Panc1 (cell line): ENCODE data around the gene TENM3. TPM values are rescaled to one million over a fixed set of nuclear protein-coding genes. Genes with fewer than 3 reads are reported as not detected.
"Not testable (repeated sequence)": the region's sequence is repeated elsewhere in the genome, so short reads cannot be mapped to it uniquely, and the experiment has no call there.

Experiments used
- ATAC-seq: fragments of 200-7000 bp; cut with Tn5 transposase; 2 replicates; pipeline ENCODE4 v1.9.1; 2020; ENCODE audit warnings: mild to moderate bottlenecking, moderate library complexity
- Bru-seq: library from RNA; stranded (reverse); fragments of 400-500 nt; gene quantifications from one replicate; lab custom pipeline; 2021; lab: Mats Ljungman, UMichigan
- BruChase-seq, 2 experiments: library from RNA; stranded (reverse); fragments of 400-500 nt; gene quantifications; one replicate each; lab custom pipeline; 2021; lab: Mats Ljungman, UMichigan
- BruUV-seq: library from RNA; stranded (reverse); fragments of 400-500 nt; replicated peaks from 2 replicates; lab custom pipeline; 2021; lab: Mats Ljungman, UMichigan
- CTCF ChIA-PET: fragments of 300-600 bp; sonication (Branson Sonifier 250); formaldehyde crosslinking; loops from one replicate; lab custom pipeline; 2022; ENCODE audit warnings: antibody characterized with exemption; lab: Charles Lee
- POLR2A ChIA-PET: fragments of 300-600 bp; sonication (Branson Sonifier 250); formaldehyde crosslinking; loops from one replicate; lab custom pipeline; 2022; ENCODE audit warnings: antibody characterized with exemption; lab: Charles Lee
- DNase-seq: peaks from one replicate; pipeline ENCODE4 v3.0.0-alpha.2; 2010; ENCODE audit warnings: low read depth, low spot score
- H3K27ac ChIP-seq: 2 replicates; pipeline ENCODE4 v1.5.1; 2011; ENCODE audit warnings: mild to moderate bottlenecking, low read length, inconsistent platforms
- H3K27me3 ChIP-seq: fragments of 200-500 bp; sonication (Bioruptor generic); 2 replicates; pipeline ENCODE4 v1.6.0; 2014; ENCODE audit warnings: low read length, inconsistent platforms; ENCODE audit not compliant: control insufficient read depth, insufficient read depth
- H3K36me3 ChIP-seq: fragments of 200-500 bp; sonication (Bioruptor generic); 2 replicates; pipeline ENCODE4 v1.5.1; 2014; ENCODE audit warnings: inconsistent platforms, mild to moderate bottlenecking, low read length, moderate library complexity; ENCODE audit not compliant: control insufficient read depth, insufficient read depth
- H3K4me1 ChIP-seq: 2 replicates; pipeline ENCODE4 v1.5.1; 2011; ENCODE audit warnings: inconsistent platforms, mild to moderate bottlenecking, low read length, moderate library complexity; ENCODE audit not compliant: control insufficient read depth, insufficient read depth
- H3K4me3 ChIP-seq, 2 experiments: 2 replicates each; pipeline ENCODE4 v1.5.1; 2011 to 2012; ENCODE audit warnings: low read depth in 2 of 2, low read length in 2 of 2, mild to moderate bottlenecking in 2 of 2, inconsistent platforms in 1 of 2, moderate library complexity in 1 of 2
- H3K9me3 ChIP-seq: fragments of 200-500 bp; sonication (Bioruptor generic); 2 replicates; pipeline ENCODE4 v1.5.1; 2014; ENCODE audit warnings: low read depth, mild to moderate bottlenecking, inconsistent platforms, low read length, moderate library complexity; ENCODE audit not compliant: control insufficient read depth, insufficient read depth
- CTCF ChIP-seq: fragments of 450-650 bp; IDR thresholded peaks from 2 replicates; pipeline ENCODE4 v1.5.1; 2017; ENCODE audit warnings: mild to moderate bottlenecking
- POLR2AphosphoS5 ChIP-seq: IDR thresholded peaks from 2 replicates; pipeline ENCODE4 v1.6.1; 2012; ENCODE audit warnings: mild to moderate bottlenecking, low read depth, low read length, moderate library complexity
- REST ChIP-seq, 2 experiments: IDR thresholded peaks; 2 replicates each; pipeline ENCODE4 v1.6.1; 2011 to 2012; ENCODE audit warnings: low read depth in 2 of 2, control low read depth in 1 of 2, low read length in 1 of 2, mild to moderate bottlenecking in 1 of 2, moderate library complexity in 1 of 2; ENCODE audit not compliant: insufficient read depth in 1 of 2
- SIN3A ChIP-seq: IDR thresholded peaks from 2 replicates; pipeline ENCODE4 v1.6.1; 2012; ENCODE audit warnings: low read depth, mild to moderate bottlenecking, low read length, moderate library complexity, borderline replicate concordance; ENCODE audit not compliant: insufficient read depth
- TCF7L2 ChIP-seq: IDR thresholded peaks from 2 replicates; pipeline ENCODE4 v1.6.1; 2011; ENCODE audit warnings: mild to moderate bottlenecking, low read depth, low read length, inconsistent platforms
- in situ Hi-C: cut with HindIII; loops from 2 replicates; pipeline ENCODE4 v1.10.0; 2016; ENCODE audit warnings: low sequenced_read_pairs, low pct_unique_long_range_greater_than_20kb
- intact Hi-C: fragments of 100-400 bp; cut with micrococcal nuclease; formaldehyde crosslinking; loops from one replicate; pipeline ENCODE4 v1.10.0; 2022; ENCODE audit not compliant: unreplicated experiment
- long read RNA-seq: library from polyadenylated mRNA; unstranded; transcript quantifications from one replicate; pipeline ENCODE4 v2.0.0, GENCODE V29; 2021; ENCODE audit not compliant: unreplicated experiment
- polyA plus RNA-seq: library from polyadenylated mRNA; unstranded; fragments of >200 nt; gene quantifications from one replicate; pipeline ENCODE4 v1.2.1, GENCODE V29; 2012; ENCODE audit warnings: missing spikeins; ENCODE audit not compliant: insufficient read length
- total RNA-seq: library from RNA; stranded (reverse); gene quantifications from one replicate; pipeline ENCODE4 v1.2.1, GENCODE V29; 2021; ENCODE audit not compliant: unreplicated experiment

The TENM3 gene
- total RNA-seq (0.95 TPM), Bru-seq, nascent RNA (percentile 19 among the genes with signal in this experiment), BruChase-seq, experiment 1, labeled RNA remaining after a 2-hour chase (percentile 16 among the genes with signal in this experiment), BruChase-seq, experiment 2, labeled RNA remaining after a 6-hour chase (percentile 17 among the genes with signal in this experiment)
- polyA plus RNA-seq: 0.12 TPM
- long read RNA-seq: 0 reads

- BruUV-seq, H3K36me3 ChIP-seq, H3K27ac ChIP-seq, in situ Hi-C loops, intact Hi-C loops, H3K4me3 ChIP-seq, H3K27me3 ChIP-seq, POLR2A ChIA-PET, ATAC-seq, DNase-seq, H3K9me3 ChIP-seq, CTCF ChIA-PET, H3K4me1 ChIP-seq: not testable (repeated sequence)
These were observed at the start of gene TENM3 for GRCh38 chr4:182243204-182243603. TSS of gene TENM3 (plus strand) at chr4:182243402. CDS start at chr4:182324021, 80,619 bp downstream.

- no peaks in the 10 kb centered on the region for H3K27me3 ChIP-seq
- H3K36me3 ChIP-seq: no peaks in the 10 kb centered on the region
- DNase-seq: no peak
- H3K4me3 ChIP-seq: no peak overlapping the region
- H3K9me3 ChIP-seq: no peaks in the 10 kb centered on the region
- POLR2A ChIA-PET: no interaction called here
- in situ Hi-C loops (no loop called here), intact Hi-C loops (no loop called here)
- ATAC-seq: no peak
- H3K4me1 ChIP-seq: no peaks in the 10 kb centered on the region
- CTCF ChIA-PET: no interaction called here
- TF ChIP-seq SIN3A: no peak
- TF ChIP-seq CTCF: no peak
- no peak for TF ChIP-seq REST (IDR thresholded peaks at IDR 0.05; ENCODE audit: insufficient read depth in 1 of 2, low read depth in 2 of 2, low read length in 1 of 2)
- no peak for TF ChIP-seq TCF7L2
- TF ChIP-seq POLR2AphosphoS5: no peak
- no TSS peak for BruUV-seq
- H3K27ac ChIP-seq: no peak overlapping the region
These were observed 48.9 kb upstream of the TENM3 start for GRCh38 chr4:182194091-182194824.

- no peak for ATAC-seq
- no peak overlapping the region for H3K4me3 ChIP-seq
- H3K27me3 ChIP-seq: no peaks in the 10 kb centered on the region
- intact Hi-C loops: no loop called here
- H3K9me3 ChIP-seq: no peaks in the 10 kb centered on the region
- no peaks in the 10 kb centered on the region for H3K36me3 ChIP-seq
- DNase-seq: no peak
- in situ Hi-C loops: no loop called here
- CTCF ChIA-PET: no interaction called here
- POLR2A ChIA-PET: no interaction called here
- no peaks in the 10 kb centered on the region for H3K4me1 ChIP-seq
- H3K27ac ChIP-seq: no peak overlapping the region
- TF ChIP-seq SIN3A: no peak
- TF ChIP-seq REST (IDR thresholded peaks at IDR 0.05; ENCODE audit: insufficient read depth in 1 of 2, low read depth in 2 of 2, low read length in 1 of 2): no peak
- no peak for TF ChIP-seq POLR2AphosphoS5
- no peak for TF ChIP-seq TCF7L2
- no peak for TF ChIP-seq CTCF
- no TSS peak for BruUV-seq
These were observed 45.6 kb upstream of the TENM3 start for GRCh38 chr4:182197611-182198010.
